Epidermal melanocyte (primary cell): ENCODE results near the gene IFT172.
A peak's percentile ranks its signal among the peaks of the same experiment; 100 is the strongest.
"Not testable (repeated sequence)": the region's sequence is repeated elsewhere in the genome, so short reads cannot be mapped to it uniquely, and the experiment has no call there.

ENCODE experiments used
- DNase-seq: peaks from one replicate; pipeline ENCODE4 v3.0.0; 2011; ENCODE audit warnings: low spot score; ENCODE audit not compliant: insufficient read length

IFT172 gene

DNA sequence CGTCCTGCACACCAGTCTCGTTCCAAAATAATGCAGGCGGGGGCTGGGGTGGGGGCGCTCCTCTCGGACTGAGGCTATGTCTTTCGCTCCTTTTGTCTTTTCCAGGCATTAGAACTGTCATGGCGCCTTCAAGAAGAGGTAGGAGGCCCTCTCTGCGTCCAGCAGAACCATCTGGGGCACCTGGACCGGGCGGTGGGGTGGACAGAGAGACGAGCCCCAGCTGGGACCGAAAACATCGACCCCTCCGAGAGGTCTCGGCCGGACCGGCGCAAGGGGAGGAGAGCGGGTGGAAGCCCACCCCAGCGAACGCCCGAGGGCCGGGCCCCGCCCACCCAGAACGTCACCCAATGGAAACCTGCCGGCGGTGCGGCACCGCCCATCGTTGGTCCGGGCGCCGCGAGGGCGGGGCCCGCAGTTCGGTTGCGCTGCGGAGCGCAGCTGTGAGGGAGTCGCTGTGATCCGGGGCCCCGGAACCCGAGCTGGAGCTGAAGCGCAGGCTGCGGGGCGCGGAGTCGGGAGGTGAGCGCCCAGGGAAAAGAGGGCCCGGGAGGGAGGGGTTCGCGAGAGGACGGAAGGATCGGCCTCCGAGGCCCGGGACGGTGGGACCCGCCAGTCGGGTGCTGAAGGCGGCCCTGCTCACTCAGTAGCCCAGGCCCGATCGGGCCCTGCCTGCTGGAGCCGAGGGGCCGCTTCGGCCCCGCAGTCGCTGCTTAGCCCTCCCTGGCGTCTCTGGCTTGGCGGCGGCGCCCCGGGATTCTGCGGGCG is 61.1 kb downstream of the IFT172 start, which contains the start of gene NRBP1:
Gene NRBP1, plus strand, starts transcription at position 419 of the 765 bp plus-strand sequence. CDS start 4,643 bp downstream, outside the sequence.
- DNase-seq, result peak; percentile 81

DNA sequence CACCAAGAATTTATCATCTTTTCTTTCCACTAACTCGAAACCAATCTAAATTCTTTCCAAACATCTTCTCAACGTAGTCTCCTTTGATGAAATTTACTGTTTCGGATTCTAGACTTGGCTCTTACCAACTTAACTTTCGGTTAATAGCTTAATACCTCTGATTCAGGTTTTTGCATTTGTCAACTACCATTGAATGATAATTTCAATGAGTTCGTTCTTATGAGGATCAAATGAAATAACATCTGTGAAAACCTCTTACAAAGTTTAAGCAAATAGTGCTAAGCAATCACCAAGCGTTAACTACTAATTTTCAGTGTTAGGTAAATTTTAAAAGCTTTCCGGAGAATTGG is 61.7 kb downstream of the IFT172 start:
- no peak for DNase-seq

DNA sequence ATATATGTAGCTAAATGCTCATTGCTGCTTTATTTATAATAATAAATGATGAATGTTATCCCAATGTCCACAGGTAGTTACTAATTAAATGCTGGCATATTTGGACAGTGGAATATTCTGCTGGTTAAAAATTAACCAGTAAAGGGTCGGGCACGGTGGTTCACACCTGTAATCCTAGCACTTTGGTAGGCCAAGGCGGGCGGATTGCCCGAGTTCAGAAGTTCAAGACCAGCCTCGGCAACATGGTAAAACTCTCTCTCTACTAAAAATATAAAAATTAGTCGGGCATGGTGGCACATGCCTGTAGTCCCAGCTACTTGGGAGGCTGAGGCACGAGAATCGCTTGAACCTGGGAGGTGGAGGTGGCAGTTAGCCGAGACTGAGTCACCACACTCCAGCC is 64.5 kb downstream of the IFT172 start:
- not testable (repeated sequence) for DNase-seq

DNA sequence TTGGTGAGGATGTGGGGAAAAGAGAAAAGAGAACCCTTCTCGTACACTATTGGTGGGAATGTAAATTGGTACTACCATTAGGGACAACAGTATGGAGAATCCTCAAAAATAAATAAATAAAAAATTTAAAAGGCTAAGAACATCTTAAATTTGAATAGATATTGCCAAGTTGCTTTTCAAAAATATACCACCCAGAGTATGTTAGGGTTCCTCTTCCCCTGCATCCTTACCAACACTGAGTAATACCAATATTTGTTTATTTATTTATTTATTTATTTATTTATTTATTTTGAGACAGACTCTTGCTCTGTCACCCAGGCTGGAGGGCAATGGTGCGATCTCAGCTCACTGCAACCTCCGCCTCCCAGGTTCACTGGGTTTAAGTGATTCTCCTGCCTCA is 66.6 kb downstream of the IFT172 start:
- DNase-seq, result no peak

DNA sequence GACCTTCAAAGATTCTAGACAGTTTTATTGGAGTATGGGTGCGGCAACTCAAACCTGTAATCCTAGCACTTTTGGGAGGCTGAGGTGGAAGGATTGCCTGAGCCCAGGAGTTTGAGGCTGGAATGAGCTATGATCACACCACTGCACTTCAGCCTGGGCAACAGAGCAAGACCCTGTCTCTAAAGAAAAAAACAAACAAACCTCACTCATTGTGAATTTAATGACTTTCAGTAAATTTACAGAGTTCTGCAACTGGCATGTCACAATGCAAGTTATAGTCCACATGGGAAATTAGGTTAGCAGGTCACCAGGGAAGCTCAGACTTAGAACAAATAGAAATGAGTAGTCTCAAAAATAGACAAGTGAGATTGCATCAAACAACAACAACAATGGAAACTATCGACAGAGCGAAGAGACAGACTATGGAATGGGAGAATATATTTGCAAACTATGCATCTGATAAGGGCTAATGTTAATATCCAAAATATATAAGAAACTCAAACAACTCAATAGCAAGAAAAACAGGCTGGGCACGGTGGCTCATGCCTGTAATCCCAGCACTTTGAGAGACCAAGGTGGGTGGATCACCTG is 67.8 kb downstream of the IFT172 start:
- no peak for DNase-seq

DNA sequence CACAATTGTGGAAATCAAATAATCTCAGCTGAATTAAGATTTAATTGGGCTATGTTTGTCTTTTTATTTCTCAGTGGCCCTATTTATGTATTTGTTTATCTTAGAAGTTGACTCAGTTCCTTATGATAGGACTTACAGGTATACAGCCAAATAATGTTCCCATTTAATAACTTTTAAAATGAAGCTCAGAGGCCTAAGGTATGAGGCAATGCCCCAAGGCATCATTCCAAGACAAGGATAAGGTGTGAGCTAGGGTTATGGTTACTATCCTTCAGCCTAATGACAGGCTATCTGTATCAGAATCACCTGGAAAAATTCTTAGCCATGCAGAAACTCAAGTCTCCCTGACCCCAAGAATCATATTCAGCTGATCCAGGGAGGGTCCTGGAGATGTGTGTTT is 68.5 kb downstream of the IFT172 start:
- DNase-seq, result no peak

DNA sequence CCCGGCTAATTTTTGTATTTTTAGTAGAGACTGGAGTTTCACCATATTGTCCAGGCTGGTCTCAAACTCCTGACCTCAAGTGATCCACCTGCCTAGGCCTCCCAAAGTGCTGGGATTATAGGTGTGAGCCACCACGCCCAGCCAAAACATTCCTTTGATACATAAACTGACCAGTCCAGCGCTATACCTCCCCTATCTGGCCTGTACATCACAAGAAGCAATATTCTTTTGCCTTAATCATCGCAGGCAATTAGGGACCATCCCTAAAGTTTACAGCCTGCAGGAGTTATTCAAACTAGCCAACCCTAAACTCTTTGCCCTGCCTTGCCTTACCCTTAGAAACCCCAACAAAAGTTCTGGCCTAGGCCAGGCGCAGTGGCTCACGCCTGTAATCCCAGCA is 73.4 kb downstream of the IFT172 start:
- DNase-seq, result no peak

DNA sequence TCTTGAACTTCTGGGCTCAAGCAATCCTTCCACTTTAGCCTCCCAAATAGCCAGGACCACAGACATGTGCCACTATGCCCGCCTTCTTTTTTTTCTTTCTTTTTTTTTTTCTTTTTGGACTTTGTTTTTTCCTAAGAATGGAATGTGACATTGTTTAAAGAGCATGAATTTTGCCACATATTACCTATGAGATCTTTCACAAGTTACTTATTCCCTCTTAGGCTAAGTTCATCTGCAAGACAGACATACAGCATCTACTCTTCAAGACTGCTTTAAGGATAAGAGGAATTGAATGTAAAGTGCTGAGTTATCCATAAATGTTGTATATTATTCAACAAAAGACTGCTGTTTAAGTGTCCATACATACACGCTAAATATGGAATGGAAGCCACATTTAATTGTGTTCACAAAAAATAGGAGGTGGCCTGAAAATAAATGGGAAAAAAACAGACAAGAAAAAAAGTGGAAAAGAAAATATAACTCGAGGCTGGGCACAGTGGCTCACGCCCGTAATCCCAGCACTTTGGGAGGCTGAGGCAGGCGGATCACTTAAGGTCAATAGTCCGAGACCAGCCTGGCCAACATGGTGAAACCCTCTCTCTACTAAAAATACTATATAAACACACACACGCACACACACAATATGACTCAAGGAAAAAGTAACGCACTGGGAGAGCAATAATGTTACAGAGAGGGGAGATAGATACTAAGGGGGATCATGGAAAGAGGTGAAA is 77.0 kb downstream of the IFT172 start:
- no peak for DNase-seq

DNA sequence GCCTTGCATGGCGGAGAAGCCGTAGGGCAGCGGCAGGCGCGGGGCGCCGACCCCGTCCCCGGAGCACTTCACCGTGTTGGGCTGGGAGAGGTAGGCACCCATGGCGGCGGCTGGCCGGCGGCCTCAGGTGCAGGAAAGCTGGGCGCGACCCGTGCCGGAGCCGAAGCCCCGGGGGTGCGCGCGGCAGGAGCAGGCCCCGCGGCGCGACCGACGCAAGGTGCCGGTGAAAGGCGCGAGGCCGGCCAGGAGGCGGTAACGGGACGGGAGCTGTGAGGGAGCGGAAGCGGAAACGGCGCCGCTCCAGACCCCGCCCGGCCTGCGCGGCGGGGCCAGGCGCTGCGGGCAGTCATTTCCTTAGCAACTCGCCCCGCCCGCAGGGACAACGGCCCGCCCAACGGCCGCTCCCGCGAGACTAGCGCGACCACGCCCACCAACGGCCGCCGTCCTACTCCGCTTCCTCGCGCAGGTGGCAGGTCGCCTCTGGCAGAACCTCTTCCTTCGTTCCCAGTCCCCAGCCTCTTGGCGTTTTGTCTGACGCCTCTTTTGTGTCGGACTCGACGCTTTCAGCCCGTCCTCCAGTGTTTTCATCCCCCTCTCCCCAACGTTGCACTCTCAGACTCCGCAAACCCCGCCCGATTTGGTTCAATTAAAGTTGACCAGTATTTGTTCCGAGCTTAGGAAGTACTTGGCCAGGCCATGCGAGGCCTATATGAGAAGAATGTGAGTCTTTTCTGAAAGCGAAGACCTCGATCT is 80.0 kb downstream of the IFT172 start, which contains the start of gene PPM1G:
Gene PPM1G, minus strand, starts transcription at position 271 of the 753 bp plus-strand sequence. Its CDS starts 169 bp downstream, at position 102.
- DNase-seq, result peak; percentile 81

DNA sequence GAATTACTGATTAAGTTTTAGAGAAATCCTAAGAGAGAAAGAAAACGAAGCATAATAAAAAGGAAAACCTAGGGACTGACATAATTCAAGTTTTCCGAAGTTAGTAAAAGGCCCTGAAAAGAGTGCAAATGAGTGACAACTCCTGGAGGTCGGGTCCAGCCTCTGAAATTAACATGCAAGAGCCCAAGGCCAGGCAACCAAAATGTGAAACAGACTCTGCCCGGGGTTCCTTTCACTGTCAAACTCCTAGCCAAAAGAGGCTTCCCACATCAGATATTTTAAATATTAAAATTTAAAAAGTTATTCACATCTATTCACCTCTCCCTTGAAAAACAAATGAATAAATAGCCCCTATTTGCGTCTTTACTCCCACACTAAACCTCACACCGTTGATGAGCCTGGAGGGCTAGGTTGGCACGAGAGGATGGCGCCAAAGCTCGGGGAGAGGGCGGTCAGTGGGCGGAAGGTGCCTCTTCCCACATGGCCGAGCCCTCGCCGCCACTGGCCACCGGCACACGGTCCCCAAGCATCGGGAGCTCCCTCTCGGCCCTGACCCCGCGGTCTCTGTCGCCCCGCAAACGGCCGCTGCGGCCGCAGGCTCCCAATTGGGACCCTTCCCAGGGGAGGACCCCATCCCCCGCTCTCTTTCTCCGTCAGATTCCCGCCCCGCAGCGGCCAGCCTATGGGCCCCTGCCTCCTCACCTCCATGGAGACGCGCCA is 80.8 kb downstream of the IFT172 start:
- DNase-seq, result no peak

DNA sequence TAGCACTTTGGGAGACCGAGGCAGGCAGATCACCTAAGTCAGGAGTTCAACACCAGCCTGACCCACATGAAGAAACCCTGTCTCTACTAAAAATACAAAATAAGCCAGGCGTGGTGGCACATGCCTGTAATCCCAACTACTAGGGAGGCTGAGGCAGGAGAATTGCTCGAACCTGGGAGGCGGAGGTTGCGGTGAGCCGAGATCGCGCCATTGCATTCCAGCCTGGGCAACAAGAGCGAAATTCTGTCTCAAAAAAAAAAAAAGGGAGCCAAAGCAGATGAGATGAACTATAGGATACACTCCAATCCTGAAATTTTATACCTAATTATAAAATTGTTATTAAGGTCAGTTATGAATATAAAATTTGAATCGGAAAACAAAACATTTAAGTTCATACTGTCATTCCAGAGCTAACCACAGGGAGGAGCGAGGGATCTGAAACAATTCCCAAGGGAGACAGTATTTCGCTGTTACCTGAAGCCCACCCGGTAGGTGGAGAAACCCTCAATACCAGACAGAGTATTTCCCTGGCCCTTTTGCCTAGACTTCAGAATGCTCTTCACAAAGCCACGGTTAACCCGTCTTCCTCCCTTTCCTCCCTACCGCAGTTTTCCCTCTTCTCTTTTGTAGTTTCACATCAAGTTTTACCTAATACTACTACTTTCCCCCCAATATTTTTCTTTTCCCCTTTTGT is 81.6 kb downstream of the IFT172 start:
- no peak for DNase-seq

DNA sequence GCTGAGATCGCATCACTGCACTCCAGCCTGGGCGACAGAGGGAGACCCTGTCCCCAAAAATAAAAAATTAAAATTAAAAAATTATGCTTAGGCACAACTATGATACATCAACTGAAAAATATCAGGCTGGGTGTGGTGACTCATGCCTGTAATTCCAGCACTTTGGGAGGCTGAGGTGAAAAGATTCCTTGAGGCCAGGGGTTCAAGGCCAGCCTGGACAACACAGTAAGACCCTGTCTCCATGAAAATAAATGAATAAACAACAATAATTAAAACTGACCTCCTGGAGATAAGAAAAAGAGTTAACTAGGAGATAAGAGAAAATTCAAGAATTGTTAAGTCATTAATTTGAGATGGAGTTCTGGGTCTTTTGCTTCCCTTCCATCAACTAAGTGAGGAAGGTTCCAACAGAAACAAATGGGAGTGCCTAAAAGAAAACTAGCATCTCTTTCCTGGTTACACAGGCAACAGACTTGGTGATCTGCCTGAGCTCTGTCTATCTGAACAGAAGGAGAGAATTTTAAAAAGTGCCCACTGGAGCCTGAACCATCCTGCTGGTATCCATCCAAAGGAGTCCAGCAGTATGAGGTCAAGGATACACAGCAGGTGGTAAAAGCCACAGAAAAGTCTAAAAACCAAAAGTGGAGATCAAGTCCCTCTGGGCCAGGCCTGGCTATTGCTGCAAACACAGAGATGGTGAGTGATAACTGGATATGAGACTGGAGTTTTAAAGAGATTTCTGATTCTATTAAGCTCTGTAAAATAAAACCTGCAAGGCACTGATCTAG is 89.0 kb downstream of the IFT172 start:
- no peak for DNase-seq

DNA sequence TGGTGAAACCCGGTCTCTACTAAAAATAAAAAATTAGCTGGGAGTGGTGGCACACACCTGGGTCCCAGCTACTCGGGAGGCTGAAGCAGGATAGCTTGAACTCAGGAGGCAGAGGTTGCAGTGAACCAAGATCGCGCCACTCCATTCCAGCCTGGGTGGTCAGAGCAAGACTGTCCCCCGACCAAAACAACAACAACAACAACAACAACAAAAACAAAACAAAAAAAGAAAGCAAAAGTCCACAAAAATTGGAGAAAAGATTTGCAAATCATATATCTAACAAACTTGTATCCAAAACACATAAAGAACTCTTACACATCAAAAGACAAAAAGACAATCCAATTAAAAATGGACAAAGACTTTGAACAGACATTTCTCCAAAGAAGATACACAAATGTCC is 90.6 kb downstream of the IFT172 start:
- DNase-seq, result no peak
